ENCODE data around the gene LGMN. TPM values are rescaled to one million over a fixed set of nuclear protein-coding genes. Genes with fewer than 3 reads are reported as not detected.

LGMN gene
- total RNA-seq, 1 experiment from 2014 or later = 57.4 TPM

DNA sequence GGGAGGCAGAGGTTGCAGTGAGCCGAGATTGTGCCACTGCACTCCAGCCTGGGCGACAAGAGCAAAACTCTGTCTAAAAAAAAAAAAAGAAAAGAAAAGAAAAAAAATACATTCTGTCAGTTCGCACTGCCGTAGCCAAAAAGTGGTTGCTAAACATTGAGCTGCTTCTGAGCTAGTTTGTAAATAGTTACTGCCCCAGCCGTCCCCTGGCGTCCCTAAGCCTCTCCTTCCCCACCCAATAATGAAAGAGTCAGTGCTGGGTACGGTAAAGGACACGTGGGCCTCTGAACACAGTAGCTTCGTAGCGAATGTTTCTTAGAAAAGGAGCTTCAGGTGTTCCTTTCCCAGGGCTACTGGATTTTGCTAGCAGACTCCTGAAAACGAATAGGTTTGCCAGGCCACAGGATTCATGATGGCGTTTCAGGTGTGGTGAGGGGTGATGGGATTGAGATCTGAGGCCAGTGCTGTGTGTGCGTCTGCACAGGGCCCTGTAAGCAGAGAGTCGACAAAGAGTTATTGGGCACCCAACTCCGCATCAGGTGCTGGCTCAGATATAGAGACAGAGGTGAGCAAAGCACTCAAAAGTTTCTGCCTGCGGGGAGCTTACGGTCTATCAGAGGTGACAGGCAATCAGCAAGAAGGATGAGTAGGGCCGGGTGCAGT, 94.1 kb downstream of the LGMN start:
- Histone ChIP-seq H3K27me3 (ENCODE audit: control insufficient read depth, insufficient read depth, low read length) (no peaks in the 10 kb centered on the region), H3K4me3 (ENCODE audit: insufficient read depth, low read depth, low read length) (no peak overlapping the region), H3K36me3 (replicated peaks; ENCODE audit: control insufficient read depth, insufficient read depth, low read length) (no peaks in the 10 kb centered on the region)
- DNase-seq = no peak

Other genes with a start within 250 kb of the LGMN start
- gene RIN3, start 234.8 kb downstream of the LGMN start, total RNA-seq (2014; rRNA removed; shearing (Covaris generic)) = 0.15 and 0.76 TPM in 2 replicates
- 30.0 and 46.1 TPM in 2 replicates for gene GOLGA5, start 45.7 kb upstream of the LGMN start, total RNA-seq (2014; rRNA removed; shearing (Covaris generic))
- 13.0 and 20.6 TPM in 2 replicates for gene CHGA, start 174.5 kb upstream of the LGMN start, total RNA-seq (2014; rRNA removed; shearing (Covaris generic))